SK-N-MC (cell line): ENCODE measurements around the gene DUSP12.

Source experiments
- EZH2 ChIP-seq: fragments of 200-600 bp; sonication (generic); IDR thresholded peaks from one replicate; pipeline ENCODE4 v1.6.1; 2017; ENCODE audit warnings: antibody characterized with exemption
- POLR2AphosphoS5 ChIP-seq: IDR thresholded peaks from 2 replicates; pipeline ENCODE4 v1.6.1; 2012; ENCODE audit warnings: mild to moderate bottlenecking, low read depth, low read length, borderline replicate concordance

- TF ChIP-seq POLR2AphosphoS5 (no peak), EZH2 (no peak)
Measured at GRCh38 chr1:161720956-161721737, 28.4 kb upstream of the DUSP12 start, which contains the start of gene FCRLB.
